ENCODE measurements around the gene ERCC3.

ERCC3 gene

DNA sequence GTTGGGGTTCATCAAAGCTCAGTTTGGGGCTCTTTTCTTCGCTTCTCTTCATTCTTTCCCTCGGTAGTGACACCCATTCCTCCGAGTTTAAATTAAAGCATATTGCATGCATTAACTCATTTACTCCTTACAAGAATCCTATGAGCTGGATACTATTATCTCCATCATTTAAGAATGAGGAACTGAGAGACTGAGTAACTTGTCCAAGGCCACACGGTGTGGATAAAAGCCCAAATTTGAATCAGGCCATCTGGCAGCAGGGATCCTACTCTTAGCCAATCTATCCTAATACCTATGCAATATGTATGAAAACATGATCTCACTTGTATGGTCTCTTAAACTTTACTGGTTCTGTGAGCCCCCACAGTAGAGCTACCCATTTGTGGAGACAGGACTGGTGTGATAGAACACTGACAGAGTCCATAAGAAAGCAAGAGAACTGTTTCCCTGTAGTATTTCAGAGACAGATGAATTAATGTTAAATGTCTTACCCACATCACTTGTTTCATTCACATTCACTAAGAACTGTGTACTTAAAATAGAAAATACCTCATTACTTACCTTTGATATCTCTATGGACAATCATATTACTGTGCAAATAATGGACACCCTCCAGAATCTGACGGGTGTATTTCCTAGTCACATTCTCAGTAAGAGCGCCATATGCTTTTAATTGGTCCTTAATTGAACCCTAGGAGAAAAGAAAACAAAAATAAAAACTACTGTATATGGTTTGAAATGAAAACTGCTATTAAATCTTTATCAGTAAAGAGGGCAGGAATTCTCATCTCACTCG, 20.4 kb upstream of the ERCC3 start:
- H3K9me3 ChIP-seq (ENCODE audit: control insufficient read depth, low read length): no peaks in the 10 kb centered on the region
- H3K9ac ChIP-seq (ENCODE audit: low read length): no peak overlapping the region
- H3K4me1 ChIP-seq (ENCODE audit: control insufficient read depth, insufficient read depth, low read length): no peaks in the 10 kb centered on the region
- H3K4me3 ChIP-seq (ENCODE audit: low read length): no peak overlapping the region
- no peaks in the 10 kb centered on the region for H3K27me3 ChIP-seq (replicated peaks; ENCODE audit: control insufficient read depth, insufficient read depth, low read length)
- no peak for DNase-seq (ENCODE audit: low read depth)
- H3K36me3 ChIP-seq (ENCODE audit: control insufficient read depth, insufficient read depth, low read length, severe bottlenecking): peaks cover 95% of the 10 kb centered on the region

GRCh38 chr2:127313406-127313805, 19.5 kb upstream of the ERCC3 start:
- H3K4me1 ChIP-seq (ENCODE audit: control insufficient read depth, insufficient read depth, low read length): no peaks in the 10 kb centered on the region
- H3K4me3 ChIP-seq (ENCODE audit: low read length): no peak overlapping the region
- no peak overlapping the region for H3K9ac ChIP-seq (ENCODE audit: low read length)
- no peaks in the 10 kb centered on the region for H3K27me3 ChIP-seq (replicated peaks; ENCODE audit: control insufficient read depth, insufficient read depth, low read length)
- peaks cover 96% of the 10 kb centered on the region for H3K36me3 ChIP-seq (ENCODE audit: control insufficient read depth, insufficient read depth, low read length, severe bottlenecking)
- no peaks in the 10 kb centered on the region for H3K9me3 ChIP-seq (ENCODE audit: control insufficient read depth, low read length)
- no peak for DNase-seq (ENCODE audit: low read depth)

DNA sequence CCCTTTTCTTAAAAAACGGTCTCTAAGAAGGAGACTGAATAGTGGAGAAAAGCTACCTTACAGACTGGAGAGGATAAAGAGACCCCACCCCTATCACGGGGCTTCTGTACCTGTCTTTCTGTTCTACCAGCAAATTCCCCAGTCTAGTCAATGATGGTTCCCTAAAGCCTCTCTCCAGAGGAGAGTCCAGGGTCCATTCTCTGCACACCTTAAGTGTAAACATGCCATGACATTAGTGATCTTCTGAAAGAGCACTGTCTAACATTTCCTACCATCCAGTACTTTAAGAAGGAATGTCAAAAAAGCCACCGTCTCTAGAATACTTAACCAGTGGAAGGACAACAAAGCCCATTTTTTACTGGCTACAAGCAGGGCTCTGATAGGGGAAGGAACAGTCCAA, 17.0 kb upstream of the ERCC3 start:
- H3K36me3 ChIP-seq (ENCODE audit: control insufficient read depth, insufficient read depth, low read length, severe bottlenecking): peaks cover 95% of the 10 kb centered on the region
- DNase-seq (ENCODE audit: low read depth): no peak

DNA sequence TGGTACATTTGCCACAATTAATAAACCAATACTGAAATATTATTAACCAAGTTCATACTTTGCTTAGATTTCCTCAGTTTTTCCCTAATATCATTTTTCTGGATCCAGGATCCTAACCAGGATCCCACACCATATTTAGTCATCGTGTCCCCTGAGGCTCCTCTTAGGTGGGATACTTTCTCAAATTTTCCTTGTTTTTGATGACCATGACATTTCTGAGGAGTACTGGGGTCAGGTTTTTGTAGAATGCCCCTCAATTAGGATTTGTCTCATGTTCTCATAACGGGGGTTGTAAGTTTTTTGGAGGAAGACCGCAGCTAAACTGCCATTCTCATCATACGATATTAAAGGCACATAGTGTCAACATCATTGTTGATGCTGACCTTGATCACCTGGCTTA, 15.5 kb upstream of the ERCC3 start:
- Histone ChIP-seq H3K4me3 (ENCODE audit: low read length) (no peak overlapping the region), H3K9ac (ENCODE audit: low read length) (no peak overlapping the region), H3K4me1 (ENCODE audit: control insufficient read depth, insufficient read depth, low read length) (peaks cover 14% of the 10 kb centered on the region), H3K36me3 (ENCODE audit: control insufficient read depth, insufficient read depth, low read length, severe bottlenecking) (peaks cover 96% of the 10 kb centered on the region), H3K9me3 (ENCODE audit: control insufficient read depth, low read length) (no peaks in the 10 kb centered on the region), H3K27me3 (replicated peaks; ENCODE audit: control insufficient read depth, insufficient read depth, low read length) (no peaks in the 10 kb centered on the region)
- DNase-seq (ENCODE audit: low read depth): no peak

More for the DNA sequence above, 17.0 kb upstream of the ERCC3 start:
- Histone ChIP-seq H3K9me3 (ENCODE audit: control insufficient read depth, low read length) (no peaks in the 10 kb centered on the region), H3K4me1 (ENCODE audit: control insufficient read depth, insufficient read depth, low read length) (peaks cover 8% of the 10 kb centered on the region), H3K9ac (ENCODE audit: low read length) (no peak overlapping the region), H3K4me3 (ENCODE audit: low read length) (no peak overlapping the region), H3K27me3 (replicated peaks; ENCODE audit: control insufficient read depth, insufficient read depth, low read length) (no peaks in the 10 kb centered on the region)

- no peaks in the 10 kb centered on the region for H3K27me3 ChIP-seq (replicated peaks; ENCODE audit: control insufficient read depth, insufficient read depth, low read length)
- peaks cover 14% of the 10 kb centered on the region for H3K4me1 ChIP-seq (ENCODE audit: control insufficient read depth, insufficient read depth, low read length)
- H3K4me3 ChIP-seq (ENCODE audit: low read length): no peak overlapping the region
- H3K9me3 ChIP-seq (ENCODE audit: control insufficient read depth, low read length): no peaks in the 10 kb centered on the region
- peaks cover 91% of the 10 kb centered on the region for H3K36me3 ChIP-seq (ENCODE audit: control insufficient read depth, insufficient read depth, low read length, severe bottlenecking)
- DNase-seq (ENCODE audit: low read depth): no peak
- no peak overlapping the region for H3K9ac ChIP-seq (ENCODE audit: low read length)
Measured at GRCh38 chr2:127308586-127309138, 14.7 kb upstream of the ERCC3 start.

GRCh38 chr2:127305990-127306585, 12.1 kb upstream of the ERCC3 start:
- no peak overlapping the region for H3K4me3 ChIP-seq (ENCODE audit: low read length)
- peaks cover 14% of the 10 kb centered on the region for H3K4me1 ChIP-seq (ENCODE audit: control insufficient read depth, insufficient read depth, low read length)
- H3K9ac ChIP-seq (ENCODE audit: low read length): no peak overlapping the region
- H3K9me3 ChIP-seq (ENCODE audit: control insufficient read depth, low read length): no peaks in the 10 kb centered on the region
- H3K27me3 ChIP-seq (replicated peaks; ENCODE audit: control insufficient read depth, insufficient read depth, low read length): no peaks in the 10 kb centered on the region
- DNase-seq (ENCODE audit: low read depth): no peak
- H3K36me3 ChIP-seq (ENCODE audit: control insufficient read depth, insufficient read depth, low read length, severe bottlenecking): peaks cover 66% of the 10 kb centered on the region

- no peak overlapping the region for H3K9ac ChIP-seq (ENCODE audit: low read length)
- no peaks in the 10 kb centered on the region for H3K27me3 ChIP-seq (replicated peaks; ENCODE audit: control insufficient read depth, insufficient read depth, low read length)
- no peak overlapping the region for H3K4me3 ChIP-seq (ENCODE audit: low read length)
- H3K4me1 ChIP-seq (ENCODE audit: control insufficient read depth, insufficient read depth, low read length): peaks cover 14% of the 10 kb centered on the region
- DNase-seq (ENCODE audit: low read depth): no peak
- H3K36me3 ChIP-seq (ENCODE audit: control insufficient read depth, insufficient read depth, low read length, severe bottlenecking): peaks cover 28% of the 10 kb centered on the region
- no peaks in the 10 kb centered on the region for H3K9me3 ChIP-seq (ENCODE audit: control insufficient read depth, low read length)
Measured at GRCh38 chr2:127302168-127302567, 8.2 kb upstream of the ERCC3 start.

- peak; percentile 33 for DNase-seq (ENCODE audit: low read depth)
- H3K9me3 ChIP-seq (ENCODE audit: control insufficient read depth, low read length): no peaks in the 10 kb centered on the region
- H3K27me3 ChIP-seq (replicated peaks; ENCODE audit: control insufficient read depth, insufficient read depth, low read length): no peaks in the 10 kb centered on the region
- H3K9ac ChIP-seq (ENCODE audit: low read length): peak overlapping the region; percentile 97
- H3K4me1 ChIP-seq (ENCODE audit: control insufficient read depth, insufficient read depth, low read length): peaks cover 4% of the 10 kb centered on the region
- H3K4me3 ChIP-seq (ENCODE audit: low read length): peak overlapping the region; percentile 97
- H3K36me3 ChIP-seq (ENCODE audit: control insufficient read depth, insufficient read depth, low read length, severe bottlenecking): peaks cover 40% of the 10 kb centered on the region
Measured at GRCh38 chr2:127293386-127293747, 577 bp downstream of the ERCC3 start.

- no peak for DNase-seq (ENCODE audit: low read depth)
- H3K9ac ChIP-seq (ENCODE audit: low read length): no peak overlapping the region
- no peaks in the 10 kb centered on the region for H3K27me3 ChIP-seq (replicated peaks; ENCODE audit: control insufficient read depth, insufficient read depth, low read length)
- peaks cover 2% of the 10 kb centered on the region for H3K4me1 ChIP-seq (ENCODE audit: control insufficient read depth, insufficient read depth, low read length)
- H3K4me3 ChIP-seq (ENCODE audit: low read length): no peak overlapping the region
- H3K36me3 ChIP-seq (ENCODE audit: control insufficient read depth, insufficient read depth, low read length, severe bottlenecking): peaks cover 88% of the 10 kb centered on the region
- no peaks in the 10 kb centered on the region for H3K9me3 ChIP-seq (ENCODE audit: control insufficient read depth, low read length)
Measured at GRCh38 chr2:127288274-127288673, 5.7 kb downstream of the ERCC3 start.

DNA sequence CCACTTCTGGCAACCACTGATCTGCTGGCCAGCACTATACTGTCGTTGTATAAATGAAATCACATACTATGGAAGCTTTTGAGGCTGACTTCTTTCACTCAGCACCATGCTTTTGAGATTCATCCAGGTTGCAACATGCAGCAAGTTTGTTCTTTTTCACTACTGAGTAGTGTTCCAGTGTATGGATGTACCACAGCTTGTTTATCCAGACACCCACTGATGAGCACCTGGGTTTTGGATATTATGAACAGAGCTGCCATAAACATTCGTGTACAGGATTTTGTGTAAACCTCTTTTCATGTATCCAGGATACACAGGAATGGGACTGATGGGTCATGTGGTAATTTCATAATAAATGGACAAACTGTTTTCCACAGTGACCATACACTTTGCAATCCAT, 10.7 kb downstream of the ERCC3 start:
- Histone ChIP-seq H3K36me3 (ENCODE audit: control insufficient read depth, insufficient read depth, low read length, severe bottlenecking) (peaks cover 78% of the 10 kb centered on the region), H3K27me3 (replicated peaks; ENCODE audit: control insufficient read depth, insufficient read depth, low read length) (no peaks in the 10 kb centered on the region), H3K4me3 (ENCODE audit: low read length) (no peak overlapping the region), H3K9me3 (ENCODE audit: control insufficient read depth, low read length) (no peaks in the 10 kb centered on the region), H3K9ac (ENCODE audit: low read length) (no peak overlapping the region), H3K4me1 (ENCODE audit: control insufficient read depth, insufficient read depth, low read length) (no peaks in the 10 kb centered on the region)
- no peak for DNase-seq (ENCODE audit: low read depth)

- no peaks in the 10 kb centered on the region for H3K4me1 ChIP-seq (ENCODE audit: control insufficient read depth, insufficient read depth, low read length)
- H3K9ac ChIP-seq (ENCODE audit: low read length): no peak overlapping the region
- peaks cover 79% of the 10 kb centered on the region for H3K36me3 ChIP-seq (ENCODE audit: control insufficient read depth, insufficient read depth, low read length, severe bottlenecking)
- H3K27me3 ChIP-seq (replicated peaks; ENCODE audit: control insufficient read depth, insufficient read depth, low read length): no peaks in the 10 kb centered on the region
- H3K9me3 ChIP-seq (ENCODE audit: control insufficient read depth, low read length): no peaks in the 10 kb centered on the region
- DNase-seq (ENCODE audit: low read depth): no peak
- H3K4me3 ChIP-seq (ENCODE audit: low read length): no peak overlapping the region
Measured at GRCh38 chr2:127280693-127281092, 13.3 kb downstream of the ERCC3 start.

Data from adipocyte (in vitro differentiated cells).